Activated CD4-positive, alpha-beta T cell treated with anti-CD3 and anti-CD28 coated beads, Interleukin-2, amount 50 U/mL, for 48 hours (primary cell): ENCODE data around the gene NOP58.
"Not testable (repeated sequence)": the region's sequence is repeated elsewhere in the genome, so short reads cannot be mapped to it uniquely, and the experiment has no call there.

Experiments
- DNase-seq, 2 experiments: peaks; one replicate each; pipeline ENCODE4 v3.0.0-alpha.2; 2020

NOP58 gene, protein sequence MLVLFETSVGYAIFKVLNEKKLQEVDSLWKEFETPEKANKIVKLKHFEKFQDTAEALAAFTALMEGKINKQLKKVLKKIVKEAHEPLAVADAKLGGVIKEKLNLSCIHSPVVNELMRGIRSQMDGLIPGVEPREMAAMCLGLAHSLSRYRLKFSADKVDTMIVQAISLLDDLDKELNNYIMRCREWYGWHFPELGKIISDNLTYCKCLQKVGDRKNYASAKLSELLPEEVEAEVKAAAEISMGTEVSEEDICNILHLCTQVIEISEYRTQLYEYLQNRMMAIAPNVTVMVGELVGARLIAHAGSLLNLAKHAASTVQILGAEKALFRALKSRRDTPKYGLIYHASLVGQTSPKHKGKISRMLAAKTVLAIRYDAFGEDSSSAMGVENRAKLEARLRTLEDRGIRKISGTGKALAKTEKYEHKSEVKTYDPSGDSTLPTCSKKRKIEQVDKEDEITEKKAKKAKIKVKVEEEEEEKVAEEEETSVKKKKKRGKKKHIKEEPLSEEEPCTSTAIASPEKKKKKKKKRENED

DNA sequence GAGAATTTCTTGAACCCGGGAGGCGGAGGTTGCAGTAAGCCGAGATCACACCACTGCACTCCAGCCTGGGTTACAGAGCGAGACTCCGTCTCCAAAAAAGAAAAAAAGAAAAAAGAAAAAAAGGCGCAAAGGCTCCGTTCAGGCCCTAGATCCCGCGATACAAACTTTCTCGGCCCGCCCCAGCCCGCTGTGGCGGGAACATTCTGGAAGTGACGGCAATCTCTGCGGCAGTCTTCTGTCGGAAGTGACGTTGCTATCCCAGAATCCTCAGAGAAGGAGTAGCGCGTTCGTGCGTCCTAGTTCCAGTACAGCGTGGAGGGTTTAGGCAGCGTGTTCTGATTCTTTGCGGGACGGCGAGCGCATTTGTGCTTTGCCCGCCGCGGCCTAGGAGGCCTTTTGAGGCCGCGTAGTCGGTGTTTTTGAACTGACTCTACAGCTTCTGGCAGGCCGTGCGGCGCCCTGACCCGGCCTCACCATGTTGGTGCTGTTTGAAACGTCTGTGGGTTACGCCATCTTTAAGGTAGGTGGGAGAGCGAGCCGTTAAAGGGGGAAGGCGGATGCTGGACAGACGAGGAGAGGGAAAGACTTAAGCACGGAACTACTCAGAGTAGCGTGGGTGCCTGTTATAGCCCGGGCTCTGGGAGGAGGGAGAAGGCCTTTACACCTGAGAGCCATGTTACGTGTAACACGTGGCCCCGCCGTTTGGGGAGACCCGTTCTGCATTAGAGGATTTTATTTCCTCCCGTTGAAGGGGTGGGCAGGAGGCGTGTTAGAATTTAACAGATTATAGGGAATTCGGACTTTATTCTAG lies at the start of gene NOP58:
NOP58 (plus strand) TSS at position 297 of the 811 bp plus-strand sequence; CDS start at position 476, 179 bp downstream.
- peak; percentile 85 to 91 for DNase-seq

DNA sequence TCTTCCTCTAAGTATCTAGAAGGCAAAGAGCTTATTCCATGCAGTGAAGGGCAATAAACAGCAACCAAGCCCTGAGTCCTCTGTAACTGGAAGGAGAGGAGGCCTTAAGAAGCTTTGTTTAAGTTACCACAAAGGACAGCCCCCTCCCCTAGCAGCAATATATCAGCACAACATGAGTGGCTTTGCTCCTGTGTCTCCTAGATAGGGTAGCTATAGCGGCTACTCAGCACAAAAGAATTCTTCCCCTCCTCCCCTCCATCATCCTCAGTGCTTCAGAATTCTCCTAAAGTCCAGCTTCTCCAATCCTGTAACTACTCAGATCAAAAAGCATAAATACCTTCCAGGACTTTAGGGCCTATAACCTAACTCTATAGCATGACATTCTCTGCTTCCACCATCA lies 43.7 kb upstream of the NOP58 start:
- no peak for DNase-seq

DNA sequence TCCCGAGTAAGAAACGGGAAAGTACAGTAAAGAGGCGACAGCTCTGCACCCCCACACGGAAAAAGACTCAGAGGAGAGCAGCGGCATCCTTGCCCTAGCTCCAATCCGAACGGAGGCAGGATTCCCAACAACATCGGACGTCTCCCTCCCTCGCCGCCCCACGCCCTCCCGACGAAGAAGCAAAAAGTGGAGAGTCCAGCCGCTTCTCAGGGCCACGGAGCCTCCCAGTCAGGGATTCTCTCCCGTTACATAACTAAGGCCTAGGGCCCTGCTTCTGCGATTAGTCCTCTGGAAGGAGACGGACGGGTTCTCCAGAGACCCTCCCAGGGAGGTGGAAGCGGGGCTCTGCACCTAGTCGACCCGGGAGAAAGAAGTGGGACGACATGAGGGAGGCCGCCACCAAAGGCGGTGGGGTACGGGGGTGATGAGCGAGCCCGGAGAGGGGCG lies 27.8 kb upstream of the NOP58 start:
- peak in 1 of 2 experiments; percentile 25 for DNase-seq

DNA sequence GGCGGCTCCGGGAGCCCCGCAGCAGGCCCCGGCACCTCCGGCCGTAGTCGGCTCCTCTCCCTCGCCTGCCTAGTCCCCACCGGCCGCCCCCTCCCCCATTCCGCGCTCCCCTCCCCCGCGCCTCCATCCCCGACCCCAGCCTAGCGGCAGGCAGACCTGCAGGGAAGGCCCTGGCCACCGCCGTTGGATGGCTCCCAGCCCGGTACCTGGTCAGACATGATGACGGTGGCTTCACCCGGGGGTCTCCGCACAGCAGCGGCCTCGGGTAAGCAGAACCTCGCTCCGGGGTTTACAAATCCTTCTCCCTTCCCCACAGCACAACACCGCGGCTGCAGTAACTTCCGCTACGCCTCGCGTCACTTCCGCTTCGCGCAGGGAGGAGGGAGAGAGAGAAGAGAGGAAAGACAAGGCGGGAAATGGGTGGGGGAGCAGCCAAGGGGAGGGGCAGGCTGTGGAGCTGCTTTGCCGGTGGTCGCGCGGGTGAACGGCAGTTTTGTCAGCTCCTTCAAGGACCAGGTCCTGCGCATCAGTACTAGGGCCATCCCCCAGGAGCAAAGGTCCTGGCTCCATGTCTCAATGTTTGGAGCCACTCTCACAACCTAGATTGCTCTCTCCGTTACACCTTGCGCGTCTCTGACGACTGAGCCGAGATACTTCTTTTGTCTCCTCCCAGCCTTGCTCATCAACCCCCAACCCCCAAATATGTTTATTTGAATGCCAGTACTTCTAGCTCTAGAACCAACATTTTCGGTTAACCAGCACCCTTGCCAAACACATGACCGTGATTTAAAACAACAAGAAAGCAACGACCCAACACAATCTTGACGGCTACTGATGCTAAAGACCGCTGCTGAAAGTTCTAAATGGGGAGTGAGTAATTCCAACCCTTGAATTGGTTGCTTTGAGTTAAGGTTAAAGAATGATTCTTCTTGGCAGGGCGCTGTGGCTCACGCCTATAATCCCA lies 27.0 kb upstream of the NOP58 start, which contains the start of gene SUMO1:
SUMO1 (minus strand) TSS at position 364 of the 964 bp plus-strand sequence; CDS start at position 218, 146 bp downstream.
- peak; percentile 92 to 93 for DNase-seq

- not testable (repeated sequence) for DNase-seq
These were observed 17.9 kb upstream of the NOP58 start for GRCh38 chr2:202247710-202248109.

- no peak for DNase-seq
These were observed 15.9 kb upstream of the NOP58 start for GRCh38 chr2:202249521-202250253.

DNA sequence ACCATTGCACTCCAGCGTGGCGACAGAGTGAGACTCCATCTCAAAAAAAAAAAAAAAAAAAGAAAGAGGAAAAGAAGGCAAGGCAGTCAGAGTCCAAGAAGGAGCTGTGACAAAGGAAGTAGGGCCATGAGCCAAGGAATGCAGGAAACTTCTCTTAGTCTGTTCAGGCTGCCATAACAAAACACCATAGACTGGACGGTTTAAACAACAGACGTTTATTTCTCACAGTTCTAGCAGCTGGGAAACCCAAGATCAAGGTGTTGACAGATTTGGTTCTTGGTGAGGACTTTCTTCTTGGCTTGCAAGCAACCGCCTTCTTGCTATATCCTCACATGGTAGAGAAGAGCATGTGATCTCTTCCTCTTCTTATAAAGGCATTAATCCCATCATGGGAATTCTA lies 14.1 kb upstream of the NOP58 start:
- no peak for DNase-seq

DNA sequence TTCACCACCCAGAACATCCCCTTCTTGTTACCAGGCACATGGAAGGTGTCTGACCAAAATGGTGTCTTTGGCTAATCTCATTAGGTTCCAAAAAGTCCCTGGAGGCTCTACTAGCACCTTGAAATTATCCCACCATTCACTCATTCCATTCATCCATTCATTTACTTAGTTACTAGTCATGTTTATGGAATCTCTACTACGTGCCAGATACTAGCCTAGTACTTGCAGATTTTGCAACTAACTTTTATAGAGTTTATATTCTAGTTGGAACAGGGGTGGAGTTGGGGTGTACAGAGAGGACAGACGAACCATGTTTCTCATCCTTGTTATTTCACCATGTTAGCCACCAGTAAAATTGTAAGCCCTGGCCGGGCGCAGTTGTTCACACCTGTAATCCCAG lies 4.0 kb upstream of the NOP58 start:
- no peak for DNase-seq

DNA sequence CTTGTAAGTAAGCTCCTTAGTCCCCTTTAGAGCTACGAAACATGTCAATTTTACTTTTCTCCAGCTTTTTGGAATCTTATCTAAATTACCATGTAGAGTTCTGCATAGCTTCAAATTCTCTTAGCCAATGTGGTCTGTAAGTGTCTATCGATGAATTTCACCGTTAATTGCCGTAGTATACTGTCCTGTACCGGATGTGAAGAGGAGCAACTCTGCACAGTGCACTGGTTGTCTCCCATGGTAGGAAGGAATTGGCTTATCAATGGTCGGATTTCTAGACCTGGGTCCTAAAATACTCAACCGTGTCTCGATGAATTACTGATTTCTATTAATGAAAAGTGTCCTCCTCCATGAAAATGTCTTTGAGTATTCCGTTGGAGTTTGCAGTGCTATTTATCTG lies 1.9 kb downstream of the NOP58 start:
- DNase-seq: no peak

DNA sequence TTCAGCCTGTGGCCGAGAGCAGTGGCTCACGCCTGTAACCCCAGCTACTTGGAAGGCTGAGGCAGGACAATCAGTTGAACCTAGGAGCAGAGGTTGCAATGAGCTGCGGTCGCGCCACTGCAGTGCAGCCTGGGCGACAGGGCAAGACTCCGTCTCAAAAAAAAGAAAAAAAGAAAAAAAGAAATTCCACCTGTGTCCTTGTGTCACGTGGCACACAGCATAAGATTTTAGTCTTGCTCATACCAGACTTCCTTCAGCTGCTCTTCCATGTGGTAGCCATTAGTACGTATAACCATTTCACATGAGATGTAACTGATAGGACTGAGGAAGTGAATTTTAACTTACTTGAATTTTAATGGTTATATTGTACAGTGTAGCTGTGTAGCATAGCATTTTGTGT lies 4.0 kb downstream of the NOP58 start:
- DNase-seq: no peak

GRCh38 chr2:202270487-202270886 lies 4.9 kb downstream of the NOP58 start:
- DNase-seq: no peak

- DNase-seq: peak in 1 of 2 experiments; percentile 48
These were observed 10.6 kb downstream of the NOP58 start for GRCh38 chr2:202276078-202276720.

DNA sequence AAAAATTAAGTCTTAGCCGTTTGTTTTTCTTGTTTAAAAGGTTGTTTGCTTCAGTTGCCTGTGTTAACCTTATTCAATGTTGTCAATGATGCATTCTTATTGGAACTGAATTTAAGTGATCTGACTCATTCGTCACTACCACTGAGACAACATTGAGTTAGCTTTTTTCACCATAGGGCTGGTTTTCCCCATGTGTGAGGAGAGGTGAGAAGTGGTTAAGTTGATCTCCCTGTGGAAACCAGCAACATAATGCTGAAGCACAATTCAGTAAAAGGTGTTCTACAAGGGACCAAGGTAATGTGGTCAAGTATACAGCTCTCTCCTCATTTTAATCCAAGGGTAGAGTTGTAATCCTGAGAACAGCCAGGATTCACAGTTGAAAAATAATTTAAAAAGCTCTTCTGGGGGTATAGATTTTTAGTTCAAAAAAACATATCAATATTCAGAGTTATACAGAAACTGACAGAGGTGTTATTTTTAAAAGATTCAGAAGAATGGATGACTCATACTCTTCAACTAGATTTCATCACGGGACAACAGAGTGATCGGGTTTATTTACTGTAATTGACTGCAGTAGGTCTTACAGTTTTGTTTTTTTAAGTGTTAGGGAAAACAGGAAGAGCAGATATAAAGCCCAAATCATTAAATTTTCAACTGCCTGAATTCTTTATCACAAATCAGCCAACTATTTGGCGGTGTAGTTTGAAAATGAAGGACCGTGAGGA lies 12.6 kb downstream of the NOP58 start:
- DNase-seq: no peak

- no peak for DNase-seq
These were observed 13.4 kb downstream of the NOP58 start for GRCh38 chr2:202278944-202279343.

DNA sequence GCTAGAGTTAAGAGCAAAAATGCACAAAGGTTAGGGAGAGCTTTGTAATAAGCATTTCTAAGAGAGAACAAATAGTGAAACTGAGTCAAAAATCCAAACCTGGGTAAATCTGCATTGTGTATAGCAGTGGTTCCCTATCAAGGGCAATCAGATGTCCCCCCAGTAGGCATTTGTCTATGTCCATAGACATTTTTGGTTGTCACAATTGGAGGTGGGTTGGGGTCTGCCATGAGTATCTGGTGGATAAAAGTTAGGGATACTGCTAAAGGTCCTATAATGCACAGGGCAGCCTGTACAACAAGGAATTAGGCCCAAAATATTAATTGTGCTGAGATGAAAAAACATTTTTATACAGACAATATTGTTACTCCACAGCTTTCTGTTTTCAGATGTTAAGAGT lies 21.0 kb downstream of the NOP58 start:
- DNase-seq: no peak

- no peak for DNase-seq
These were observed 24.0 kb downstream of the NOP58 start for GRCh38 chr2:202289394-202290204.

GRCh38 chr2:202290316-202290715 lies 24.8 kb downstream of the NOP58 start:
- DNase-seq: no peak

GRCh38 chr2:202290970-202291369 lies 25.4 kb downstream of the NOP58 start:
- no peak for DNase-seq

GRCh38 chr2:202299712-202300111 lies 34.1 kb downstream of the NOP58 start:
- DNase-seq: no peak
